ENCODE measurements around the gene SZRD1.

DNA sequence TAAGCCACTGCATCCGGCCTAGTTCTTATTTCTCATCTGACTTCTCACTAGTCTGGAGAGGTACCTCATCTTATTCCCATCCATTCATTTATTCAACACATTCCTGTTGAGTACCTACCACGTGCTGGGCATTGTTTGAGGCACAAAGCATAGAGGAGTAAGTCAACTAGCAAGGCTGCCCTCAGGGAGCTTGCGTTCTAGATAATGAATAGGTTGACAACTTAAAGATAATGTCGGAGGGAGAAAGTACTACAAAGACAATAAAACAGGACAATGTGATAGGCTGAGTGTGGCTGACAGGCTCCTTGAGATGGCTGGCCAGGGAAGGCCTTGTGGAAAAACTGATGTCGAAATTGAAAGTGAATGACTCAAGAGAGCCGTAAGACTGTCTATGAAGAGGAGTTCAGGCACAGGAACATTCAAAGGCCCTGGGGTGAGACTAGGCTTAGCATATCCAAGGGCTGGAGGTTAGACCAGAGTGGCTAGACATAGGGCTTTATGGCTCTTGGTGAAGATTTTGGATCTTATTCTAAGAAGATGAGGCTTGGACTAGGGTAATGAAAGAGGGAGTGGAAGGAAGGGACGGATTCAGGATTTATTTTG lies 51.9 kb downstream of the SZRD1 start:
- TF ChIP-seq, protein P1, sequence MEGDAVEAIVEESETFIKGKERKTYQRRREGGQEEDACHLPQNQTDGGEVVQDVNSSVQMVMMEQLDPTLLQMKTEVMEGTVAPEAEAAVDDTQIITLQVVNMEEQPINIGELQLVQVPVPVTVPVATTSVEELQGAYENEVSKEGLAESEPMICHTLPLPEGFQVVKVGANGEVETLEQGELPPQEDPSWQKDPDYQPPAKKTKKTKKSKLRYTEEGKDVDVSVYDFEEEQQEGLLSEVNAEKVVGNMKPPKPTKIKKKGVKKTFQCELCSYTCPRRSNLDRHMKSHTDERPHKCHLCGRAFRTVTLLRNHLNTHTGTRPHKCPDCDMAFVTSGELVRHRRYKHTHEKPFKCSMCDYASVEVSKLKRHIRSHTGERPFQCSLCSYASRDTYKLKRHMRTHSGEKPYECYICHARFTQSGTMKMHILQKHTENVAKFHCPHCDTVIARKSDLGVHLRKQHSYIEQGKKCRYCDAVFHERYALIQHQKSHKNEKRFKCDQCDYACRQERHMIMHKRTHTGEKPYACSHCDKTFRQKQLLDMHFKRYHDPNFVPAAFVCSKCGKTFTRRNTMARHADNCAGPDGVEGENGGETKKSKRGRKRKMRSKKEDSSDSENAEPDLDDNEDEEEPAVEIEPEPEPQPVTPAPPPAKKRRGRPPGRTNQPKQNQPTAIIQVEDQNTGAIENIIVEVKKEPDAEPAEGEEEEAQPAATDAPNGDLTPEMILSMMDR (IDR thresholded peaks at IDR 0.05), result no peak
- no peak for TF ChIP-seq POLR2A (IDR thresholded peaks at IDR 0.05)

Measured in uterus (tissue), 2 donors.